ENCODE data around the gene PRKAB1.
"Not testable (repeated sequence)": the region's sequence is repeated elsewhere in the genome, so short reads cannot be mapped to it uniquely, and the experiment has no call there.

PRKAB1 gene

GRCh38 chr12:119683816-119684215 is 15.9 kb downstream of the PRKAB1 start:
- no peak for DNase-seq (ENCODE audit: low read depth, low spot score)

- no peak for DNase-seq (ENCODE audit: low read depth, low spot score)
Measured at GRCh38 chr12:119684711-119685369, 16.9 kb downstream of the PRKAB1 start.

DNA sequence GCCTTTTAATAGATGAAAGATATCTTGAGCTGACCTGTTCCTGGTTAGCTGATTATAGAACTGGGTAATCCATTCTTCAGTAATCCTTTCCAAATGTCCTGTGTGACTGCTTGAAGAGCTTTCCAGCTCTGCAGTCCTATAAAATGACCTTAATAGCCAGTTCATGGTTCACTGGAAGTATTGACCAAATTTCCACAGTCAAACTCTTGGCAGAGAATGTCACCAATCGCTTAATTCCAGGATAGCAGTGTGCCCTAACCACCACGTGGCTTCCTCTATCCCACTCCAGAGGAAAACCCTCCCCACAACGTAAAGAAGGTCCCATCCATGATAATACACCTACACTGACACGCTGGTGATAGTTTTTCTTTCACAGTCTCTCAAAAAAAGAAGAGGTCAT is 17.4 kb downstream of the PRKAB1 start:
- no peak for DNase-seq (ENCODE audit: low read depth, low spot score)

- DNase-seq (ENCODE audit: low read depth, low spot score): no peak
Measured at GRCh38 chr12:119686355-119686754, 18.4 kb downstream of the PRKAB1 start.

- DNase-seq (ENCODE audit: low read depth, low spot score): no peak
Measured at GRCh38 chr12:119686776-119687175, 18.8 kb downstream of the PRKAB1 start.

DNA sequence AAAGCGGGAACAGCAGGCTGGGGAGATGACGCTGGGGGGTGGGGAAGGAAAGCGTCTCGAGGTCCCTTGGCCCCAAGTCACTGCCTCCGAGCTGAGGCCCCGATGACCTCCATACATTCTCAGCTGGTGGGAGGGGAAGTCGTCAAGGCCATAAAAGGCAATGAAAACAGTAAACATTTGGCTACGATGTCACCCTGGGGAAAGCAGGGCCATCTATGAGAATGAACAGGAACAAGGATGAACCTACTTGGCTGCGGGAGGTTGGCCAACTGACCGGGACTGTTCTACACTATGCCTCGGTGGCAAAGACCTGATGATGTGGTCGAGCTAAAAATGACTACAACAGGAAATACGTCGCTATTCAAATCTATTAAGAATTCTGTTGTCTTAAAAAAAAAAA is 19.5 kb downstream of the PRKAB1 start:
- no peak for DNase-seq (ENCODE audit: low read depth, low spot score)

DNA sequence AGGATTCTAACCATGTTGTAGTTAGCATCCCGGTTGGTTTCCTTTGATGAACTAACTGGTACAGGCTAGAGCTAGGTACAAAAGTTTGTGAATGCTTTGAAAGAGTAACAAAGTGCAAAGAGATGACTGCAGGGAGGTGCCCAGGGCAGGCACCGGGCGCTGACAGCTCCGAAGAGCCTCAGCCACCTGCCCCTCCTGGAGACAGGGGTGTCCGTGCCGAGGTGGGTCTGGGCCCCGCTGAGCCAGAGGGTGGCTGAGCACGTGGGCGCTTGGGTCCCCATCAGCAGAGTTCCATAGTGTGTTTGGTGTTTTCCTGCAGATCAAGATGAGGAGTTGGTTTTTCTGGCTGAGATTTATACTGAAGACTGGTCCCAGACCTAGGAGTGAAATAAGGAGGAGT is 19.9 kb downstream of the PRKAB1 start:
- no peak for DNase-seq (ENCODE audit: low read depth, low spot score)

DNA sequence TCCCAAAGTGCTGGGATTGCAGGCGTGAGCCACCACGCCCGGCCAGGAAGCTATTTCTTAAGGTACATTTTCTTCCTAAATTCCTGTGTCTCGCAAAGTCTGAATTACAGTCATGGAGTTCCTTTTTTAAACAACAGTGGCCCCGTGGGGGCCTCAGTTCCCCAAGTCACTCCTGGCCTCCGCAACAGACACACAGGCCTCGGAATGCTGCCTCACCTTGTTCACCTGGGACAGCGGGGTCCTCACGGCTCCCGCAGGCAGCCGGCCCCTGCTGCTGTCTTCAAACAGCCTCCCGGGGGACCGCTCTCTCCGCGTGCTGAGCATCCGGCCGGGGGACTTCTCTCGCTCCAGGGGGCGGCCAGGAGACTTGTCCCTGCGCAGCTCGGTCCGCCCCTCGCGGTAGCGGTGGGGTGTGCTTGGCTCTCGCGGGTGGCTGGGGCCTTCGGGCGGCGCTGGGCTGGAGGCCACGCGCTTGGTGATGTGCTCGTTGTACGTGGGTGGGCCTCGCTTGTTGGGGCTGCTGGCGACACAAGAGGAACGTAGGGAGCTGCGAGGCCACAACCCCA is 22.1 kb downstream of the PRKAB1 start:
- DNase-seq (ENCODE audit: low read depth, low spot score): no peak

DNA sequence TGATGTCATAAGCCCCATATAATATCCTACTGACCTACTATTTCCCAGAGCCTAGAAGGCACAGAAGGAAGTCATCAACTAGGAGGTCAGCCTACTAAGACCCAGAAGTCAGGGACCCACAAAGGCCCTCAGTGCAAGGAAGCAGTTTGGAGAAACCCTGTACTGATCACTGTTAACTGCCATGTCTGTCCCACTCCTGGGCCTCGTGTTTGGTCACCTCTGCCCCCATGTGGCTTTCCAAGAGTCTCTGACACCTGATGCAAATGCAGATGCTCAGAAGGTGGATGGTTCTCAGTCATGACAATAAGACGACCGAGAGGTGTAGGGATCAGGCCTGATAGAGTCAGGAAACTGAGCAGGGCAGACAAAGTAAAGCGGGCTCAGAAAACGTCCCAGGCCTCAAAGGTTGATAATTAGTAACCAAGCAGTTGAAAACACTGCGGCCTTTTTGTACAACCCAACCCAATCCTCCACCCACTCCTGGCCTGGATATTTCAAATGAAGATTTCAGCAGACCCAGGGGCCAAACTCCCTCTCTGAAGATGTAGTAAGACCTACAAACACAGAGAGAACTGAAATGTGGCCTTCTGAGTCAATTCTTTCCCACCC is 23.4 kb downstream of the PRKAB1 start:
- DNase-seq (ENCODE audit: low read depth, low spot score): no peak

- DNase-seq (ENCODE audit: low read depth, low spot score): no peak
Measured at GRCh38 chr12:119692410-119692809, 24.5 kb downstream of the PRKAB1 start.

GRCh38 chr12:119692997-119693396 is 25.1 kb downstream of the PRKAB1 start:
- no peak for DNase-seq (ENCODE audit: low read depth, low spot score)

GRCh38 chr12:119693511-119693910 is 25.6 kb downstream of the PRKAB1 start:
- DNase-seq (ENCODE audit: low read depth, low spot score): no peak

DNA sequence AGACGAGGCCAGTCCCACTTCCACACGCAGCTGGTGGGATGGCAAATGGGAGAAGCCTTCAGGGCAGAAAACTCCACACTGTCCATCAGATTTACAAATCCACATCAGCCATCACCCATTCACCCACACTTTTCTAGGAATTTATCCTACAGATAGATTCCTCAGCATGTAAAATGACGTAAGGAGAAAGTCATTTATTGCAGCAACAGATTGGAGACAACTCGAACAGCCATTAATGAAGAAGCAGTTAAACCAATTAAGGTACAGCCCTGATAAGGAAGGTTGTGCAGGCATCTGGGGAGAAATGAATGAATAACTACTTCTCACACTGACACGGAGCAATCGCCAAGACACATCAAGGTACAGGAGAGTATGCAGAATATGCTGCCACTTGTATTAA is 26.2 kb downstream of the PRKAB1 start:
- no peak for DNase-seq (ENCODE audit: low read depth, low spot score)

GRCh38 chr12:119695034-119695433 is 27.1 kb downstream of the PRKAB1 start:
- peak; percentile 17 for DNase-seq (ENCODE audit: low read depth, low spot score)

GRCh38 chr12:119696943-119697342 is 29.0 kb downstream of the PRKAB1 start:
- DNase-seq (ENCODE audit: low read depth, low spot score): no peak

DNA sequence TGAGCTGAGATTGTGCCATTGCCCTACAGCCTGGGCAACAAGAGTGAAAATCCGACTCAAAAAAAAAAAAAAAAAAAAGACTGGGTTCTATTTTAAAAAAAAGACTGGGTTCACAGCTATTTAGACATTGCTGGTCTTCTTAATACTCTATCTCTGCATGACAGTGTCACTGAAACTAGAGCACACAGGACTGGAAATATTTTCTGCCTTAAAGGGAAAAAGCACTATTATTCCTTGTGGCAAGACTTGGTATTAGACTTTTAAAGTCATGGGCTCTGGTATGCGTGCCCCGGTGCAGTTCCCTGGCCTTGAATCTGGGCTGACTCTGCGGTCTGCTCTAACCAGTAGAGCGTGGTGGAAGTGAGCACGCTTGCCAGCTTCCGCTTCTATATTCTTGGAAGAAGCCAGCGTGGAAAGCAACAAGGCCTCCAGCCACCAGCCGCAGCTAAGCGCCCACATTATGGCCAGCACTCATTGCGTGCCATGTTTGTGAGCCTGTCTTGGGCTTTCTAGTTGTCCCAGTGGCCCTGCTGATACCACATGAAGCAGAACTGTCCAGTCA is 31.3 kb downstream of the PRKAB1 start:
- no peak for DNase-seq (ENCODE audit: low read depth, low spot score)

- no peak for DNase-seq (ENCODE audit: low read depth, low spot score)
Measured at GRCh38 chr12:119700078-119700477, 32.1 kb downstream of the PRKAB1 start.

GRCh38 chr12:119704065-119704747 is 36.3 kb downstream of the PRKAB1 start:
- no peak for DNase-seq (ENCODE audit: low read depth, low spot score)

DNA sequence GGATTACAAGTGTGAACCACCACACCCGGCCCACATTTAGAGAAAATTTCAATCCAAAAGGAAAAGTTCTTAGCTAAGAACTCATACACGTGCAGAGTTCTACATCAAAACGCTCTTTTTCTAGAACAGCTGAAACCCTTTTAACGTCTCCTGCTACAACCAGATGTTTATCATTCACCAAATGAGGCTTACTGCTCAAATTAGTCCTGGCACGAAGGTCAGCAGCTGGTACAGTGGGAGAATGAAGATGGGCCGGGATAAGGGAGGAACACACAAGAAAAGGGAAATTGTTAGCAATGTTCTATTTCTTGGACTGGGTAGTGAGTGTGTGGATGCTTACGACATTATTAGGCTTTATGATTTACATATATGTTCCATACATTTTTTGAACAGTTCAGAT is 37.2 kb downstream of the PRKAB1 start:
- DNase-seq (ENCODE audit: low read depth, low spot score): no peak

GRCh38 chr12:119706427-119706826 is 38.5 kb downstream of the PRKAB1 start:
- DNase-seq (ENCODE audit: low read depth, low spot score): not testable (repeated sequence)

GRCh38 chr12:119710374-119710964 is 42.5 kb downstream of the PRKAB1 start:
- no peak for DNase-seq (ENCODE audit: low read depth, low spot score)

GRCh38 chr12:119710965-119711551 is 43.1 kb downstream of the PRKAB1 start:
- DNase-seq (ENCODE audit: low read depth, low spot score): no peak
